ENCODE results near the gene PKNOX2.

Gene PKNOX2

GRCh38 chr11:125422681-125423080 is 258.1 kb downstream of the PKNOX2 start:
- DNase-seq: no peak

GRCh38 chr11:125423247-125423849 is 258.8 kb downstream of the PKNOX2 start:
- DNase-seq: no peak

GRCh38 chr11:125425601-125426000 is 261.1 kb downstream of the PKNOX2 start:
- no peak for DNase-seq

- DNase-seq: no peak
Measured at GRCh38 chr11:125426818-125427528, 262.4 kb downstream of the PKNOX2 start.

DNA sequence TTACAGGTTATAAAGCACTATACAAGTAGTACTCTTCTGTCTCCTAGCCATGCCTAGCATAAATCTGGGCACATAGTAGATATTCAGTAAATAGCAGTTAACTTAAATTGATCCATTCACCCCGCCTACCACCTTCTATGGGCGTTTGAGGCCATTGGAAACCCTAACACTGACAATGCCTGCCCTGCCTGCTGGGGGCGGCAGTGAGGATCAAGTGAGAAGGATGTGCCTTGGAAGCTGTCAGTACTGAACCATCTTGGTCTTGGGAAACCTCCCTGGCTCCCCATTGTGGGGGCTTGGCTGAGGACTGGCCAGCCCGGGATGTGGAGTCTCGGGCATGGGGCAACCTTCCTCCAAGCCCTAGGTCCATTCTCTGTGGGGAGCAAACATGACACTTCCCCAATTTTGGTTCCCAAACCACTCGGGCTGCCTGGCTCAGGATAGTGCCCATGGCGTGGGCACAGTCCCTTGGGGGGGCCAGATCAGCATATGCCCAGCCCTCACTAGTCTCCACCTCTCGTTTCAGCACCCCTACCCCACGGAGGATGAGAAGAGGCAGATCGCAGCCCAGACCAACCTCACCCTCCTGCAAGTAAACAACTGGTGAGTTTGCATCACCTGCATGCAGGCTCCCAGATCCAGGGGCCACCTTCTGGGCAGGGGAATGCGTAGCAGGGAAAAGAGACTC is 264.1 kb downstream of the PKNOX2 start:
- no peak for DNase-seq

DNA sequence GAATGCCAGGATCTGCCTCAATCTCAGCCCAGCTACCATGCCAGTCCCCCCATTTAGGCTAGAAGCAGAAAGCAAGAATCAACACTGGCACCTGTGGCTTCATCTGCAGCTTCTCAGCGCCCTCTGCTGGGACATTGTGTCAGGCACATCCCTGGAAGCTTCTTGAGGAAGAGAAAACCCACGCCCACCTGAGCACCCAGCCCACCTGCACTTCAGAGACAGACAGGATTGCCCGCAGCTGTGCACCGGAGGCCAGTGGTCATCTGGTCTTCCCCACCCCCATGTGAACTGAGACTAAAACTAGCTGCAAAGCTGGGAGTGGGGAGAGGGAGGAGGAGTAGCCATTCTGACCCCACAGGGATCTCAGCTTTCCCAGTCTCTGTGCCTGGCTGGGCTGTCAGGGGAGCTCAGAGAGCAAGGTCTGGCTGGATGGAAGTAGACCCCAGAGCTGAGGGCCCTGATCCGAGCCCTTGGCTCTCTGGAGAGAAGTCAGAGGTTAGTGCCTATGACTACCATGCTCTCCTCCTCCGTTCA is 264.7 kb downstream of the PKNOX2 start:
- no peak for DNase-seq

- DNase-seq: no peak
Measured at GRCh38 chr11:125429807-125430678, 265.5 kb downstream of the PKNOX2 start.

DNA sequence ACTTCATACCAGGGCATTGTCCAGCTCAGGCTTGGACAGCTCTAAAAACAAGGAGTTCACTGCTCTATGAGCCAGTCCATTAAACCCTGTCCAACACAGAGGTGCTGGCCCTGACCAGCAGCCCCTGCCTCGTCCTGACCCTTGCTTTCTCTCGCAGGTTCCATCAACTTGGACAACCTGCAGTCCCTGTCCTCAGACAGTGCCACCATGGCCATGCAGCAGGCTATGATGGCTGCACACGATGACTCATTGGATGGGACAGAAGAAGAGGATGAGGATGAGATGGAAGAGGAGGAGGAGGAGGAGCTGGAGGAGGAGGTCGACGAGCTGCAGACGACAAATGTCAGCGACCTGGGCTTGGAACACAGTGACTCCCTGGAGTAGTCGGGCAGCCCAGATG is 266.5 kb downstream of the PKNOX2 start:
- no peak for DNase-seq

DNA sequence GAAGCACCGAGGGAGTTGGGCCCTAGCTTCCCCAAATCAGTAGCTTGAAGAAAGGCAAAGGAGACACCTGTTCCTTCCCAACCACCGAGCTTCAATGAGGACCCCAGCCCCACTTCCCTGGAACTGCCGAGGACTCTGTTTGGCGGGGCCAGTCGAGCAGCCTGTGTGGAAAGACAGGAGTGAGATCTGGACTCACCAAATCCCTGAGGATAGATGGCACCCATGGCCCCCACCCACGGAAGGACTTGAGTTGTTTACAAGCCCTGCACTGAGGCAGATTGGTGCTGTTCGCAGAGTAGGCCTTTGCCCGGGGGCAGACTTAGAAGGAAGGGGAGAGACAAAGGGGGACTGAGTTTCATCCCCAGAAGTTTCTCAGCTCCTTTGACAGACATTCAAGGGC is 266.9 kb downstream of the PKNOX2 start:
- no peak for DNase-seq

DNA sequence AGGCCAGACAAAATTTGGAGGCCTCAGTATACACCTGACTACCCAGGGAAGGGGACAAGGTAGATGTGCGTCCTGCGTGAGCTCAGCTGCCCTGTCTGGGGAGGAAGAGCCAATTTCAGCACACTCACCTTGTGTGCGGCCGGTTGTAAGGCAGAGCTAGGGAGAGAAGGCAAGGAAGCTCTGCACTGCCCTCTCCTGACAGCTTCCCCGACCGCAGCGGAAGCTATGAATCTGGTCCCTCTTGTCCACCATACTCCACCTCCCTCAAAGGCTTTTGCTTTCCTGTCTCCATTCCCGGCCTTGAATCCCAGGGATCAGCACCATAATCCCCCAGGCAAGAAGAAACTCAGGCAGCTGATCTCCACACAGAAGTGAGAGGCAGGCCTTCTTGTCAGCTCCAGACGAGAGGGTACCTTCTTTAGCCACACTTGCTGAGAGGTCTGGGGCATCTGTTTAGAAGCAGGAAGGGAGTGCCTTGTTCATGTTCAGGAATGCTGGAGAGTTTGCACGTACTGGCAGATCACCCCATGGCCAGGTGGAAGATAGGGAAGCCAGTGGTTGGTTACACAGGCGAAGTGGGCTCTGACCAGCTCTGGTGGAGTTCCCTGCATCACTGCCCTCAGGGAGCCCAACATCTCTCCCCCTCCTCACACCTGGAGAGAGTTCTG is 269.0 kb downstream of the PKNOX2 start:
- DNase-seq: no peak

- no peak for DNase-seq
Measured at GRCh38 chr11:125435461-125436238, 271.1 kb downstream of the PKNOX2 start.

- DNase-seq: no peak
Measured at GRCh38 chr11:125441648-125442410, 277.3 kb downstream of the PKNOX2 start.

- no peak for DNase-seq
Measured at GRCh38 chr11:125442946-125443345, 278.4 kb downstream of the PKNOX2 start.

DNA sequence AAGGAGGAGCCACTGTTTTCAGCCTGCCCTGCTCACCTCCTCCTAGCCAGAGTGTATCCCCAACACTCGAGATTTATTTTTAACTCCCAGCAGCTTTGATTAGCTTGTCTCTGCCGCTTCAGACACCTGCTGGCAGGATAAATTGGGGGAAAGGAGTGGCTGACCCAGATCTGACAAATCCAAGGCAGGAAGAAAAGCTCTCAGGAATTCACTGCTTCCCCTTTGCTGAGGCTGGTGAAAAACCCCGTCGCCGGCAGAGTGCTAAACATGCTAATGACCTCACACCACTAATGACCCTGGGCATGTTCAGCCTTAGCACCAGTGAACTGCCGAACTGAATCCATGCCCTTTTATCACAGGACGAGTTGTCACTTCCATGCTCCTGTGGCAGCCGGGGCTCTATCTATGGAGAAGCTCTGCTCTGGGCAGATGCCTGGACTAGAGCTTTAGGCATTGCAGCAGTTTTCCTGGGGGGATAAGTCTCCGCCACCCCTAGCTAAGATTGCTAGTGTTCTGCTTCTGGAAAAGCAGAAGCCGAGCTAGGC is 279.3 kb downstream of the PKNOX2 start:
- DNase-seq: no peak

DNA sequence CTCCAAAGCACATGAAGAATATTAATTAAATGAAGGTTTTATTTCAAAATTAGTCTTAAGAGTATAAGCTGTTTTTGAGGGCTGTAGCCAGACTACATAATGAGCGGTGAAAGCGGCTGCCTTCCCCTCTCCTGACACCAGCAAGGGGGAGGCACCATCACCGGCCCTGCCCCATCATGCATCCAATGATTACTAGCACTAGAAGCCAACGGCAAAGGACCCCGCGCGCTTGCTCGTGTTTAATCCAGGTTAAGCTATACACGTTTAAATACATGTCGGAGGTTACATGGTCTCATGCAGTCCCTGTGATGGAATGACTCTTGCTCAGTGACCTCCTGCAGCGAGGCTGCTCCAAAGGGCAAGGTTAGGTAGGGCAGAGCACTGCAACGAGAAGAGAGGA is 281.2 kb downstream of the PKNOX2 start:
- DNase-seq: no peak

DNA sequence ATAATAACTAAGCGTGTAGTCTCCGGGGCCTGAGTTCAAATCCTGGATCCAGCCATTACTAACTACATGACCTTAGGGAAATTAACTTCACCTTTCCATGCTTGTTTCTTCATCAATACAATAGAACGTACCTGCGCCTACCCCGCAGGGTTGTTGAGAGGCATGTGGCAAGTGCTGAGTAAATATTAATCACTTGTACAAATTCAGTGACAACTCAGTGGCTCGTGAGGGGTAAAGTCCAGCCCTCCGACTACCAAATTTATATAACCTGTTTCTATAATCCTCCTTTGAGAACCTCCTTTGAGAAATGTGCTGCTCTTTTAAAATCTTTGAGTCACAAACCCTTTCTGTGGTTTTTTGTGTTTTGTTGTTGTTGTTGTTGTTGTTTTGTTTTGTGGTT is 281.7 kb downstream of the PKNOX2 start:
- no peak for DNase-seq

GRCh38 chr11:125447721-125448120 is 283.2 kb downstream of the PKNOX2 start:
- no peak for DNase-seq

DNA sequence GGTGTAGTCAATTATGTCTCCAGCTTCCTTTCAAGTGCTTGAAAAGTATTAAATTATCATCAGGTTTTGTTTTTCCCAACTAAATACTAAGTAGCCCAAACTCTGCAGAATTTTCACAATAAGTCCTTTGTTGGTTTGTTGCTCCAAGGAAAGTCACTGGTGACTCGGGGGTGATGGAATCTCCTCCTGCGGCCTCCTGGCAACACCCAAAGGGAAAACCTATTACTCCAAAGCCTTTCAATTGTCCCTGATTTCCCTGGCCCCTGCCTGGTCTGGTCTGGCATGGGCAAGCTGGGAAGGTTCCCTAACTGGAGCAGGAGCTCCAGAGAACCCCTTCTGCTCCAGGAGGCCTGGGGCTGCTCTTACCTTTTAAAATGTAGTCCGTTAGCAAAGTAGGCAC is 283.6 kb downstream of the PKNOX2 start:
- no peak for DNase-seq

DNA sequence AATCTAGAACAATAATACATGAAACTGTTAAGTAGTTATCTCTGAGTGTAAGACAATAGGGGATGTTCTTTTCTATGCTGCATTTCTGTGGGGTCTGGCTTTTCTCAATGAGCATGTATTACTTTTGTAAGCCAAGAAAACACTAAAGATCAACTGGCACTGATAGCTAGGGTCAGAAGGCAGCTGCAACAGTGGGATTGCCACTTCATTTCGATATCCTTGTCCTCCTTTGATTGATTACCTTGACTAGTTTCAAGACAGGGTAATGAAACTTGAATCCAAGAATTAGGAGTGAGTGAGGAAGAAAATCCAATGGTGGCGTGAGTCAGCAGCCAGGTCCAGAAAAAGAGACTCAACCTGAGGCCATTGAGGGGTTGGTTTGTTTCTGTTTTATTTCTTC is 285.0 kb downstream of the PKNOX2 start:
- DNase-seq: no peak

GRCh38 chr11:125451400-125452124 is 287.0 kb downstream of the PKNOX2 start:
- DNase-seq: no peak
